Erythroblast (primary cell): ENCODE measurements around the gene THADA.

Experiments used
- GATA1 ChIP-seq: IDR thresholded peaks from 2 replicates; pipeline ENCODE4 v1.6.1; 2011; ENCODE audit warnings: low read depth, mild to moderate bottlenecking, control low read depth, low read length, moderate library complexity
- POLR2A ChIP-seq: IDR thresholded peaks from 2 replicates; pipeline ENCODE4 v1.6.1; 2011; ENCODE audit warnings: mild to moderate bottlenecking, low read length

DNA sequence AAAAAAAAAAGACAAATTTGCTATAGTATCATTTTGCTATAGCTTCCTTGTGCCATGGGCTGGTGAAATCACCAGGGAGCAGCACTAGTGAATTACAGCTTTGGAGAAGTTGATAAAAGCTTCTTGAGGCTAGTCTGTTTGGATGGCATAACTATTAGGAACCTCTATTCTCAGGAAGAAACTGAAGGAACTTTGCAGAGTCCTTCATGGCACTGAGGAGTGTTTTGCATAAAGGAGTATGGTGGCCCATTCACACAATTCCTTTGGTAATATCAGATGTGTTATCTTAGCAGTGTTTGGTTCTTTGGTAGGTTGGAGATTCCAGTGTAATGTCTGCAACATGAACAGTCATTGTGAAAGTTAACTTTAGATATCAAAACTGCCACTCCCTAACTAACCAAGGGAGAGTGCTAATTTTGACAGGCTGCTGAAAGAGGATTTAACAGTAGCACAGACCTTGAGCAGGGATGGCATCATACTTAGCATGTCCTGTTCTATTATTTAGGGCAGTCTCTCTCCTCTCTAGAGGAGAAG is 292.8 kb downstream of the THADA start:
- no peak for TF ChIP-seq POLR2A
- no peak for TF ChIP-seq GATA1
